Measurements from ENCODE around the gene ERP44.

ERP44 gene

GRCh38 chr9:99980598-99980997 is 118.2 kb downstream of the ERP44 start:
- TF ChIP-seq TAF1 (IDR thresholded peaks at IDR 0.05; ENCODE audit: borderline replicate concordance, low read depth, low read length): no peak
- TF ChIP-seq POLR2AphosphoS5 (IDR thresholded peaks at IDR 0.05; ENCODE audit: low read depth, low read length): no peak
- TF ChIP-seq POLR2A (IDR thresholded peaks at IDR 0.05; ENCODE audit: low read depth, low read length): no peak
- DNase-seq (ENCODE audit: insufficient read length) (no peak), FAIRE-seq (no peak)

DNA sequence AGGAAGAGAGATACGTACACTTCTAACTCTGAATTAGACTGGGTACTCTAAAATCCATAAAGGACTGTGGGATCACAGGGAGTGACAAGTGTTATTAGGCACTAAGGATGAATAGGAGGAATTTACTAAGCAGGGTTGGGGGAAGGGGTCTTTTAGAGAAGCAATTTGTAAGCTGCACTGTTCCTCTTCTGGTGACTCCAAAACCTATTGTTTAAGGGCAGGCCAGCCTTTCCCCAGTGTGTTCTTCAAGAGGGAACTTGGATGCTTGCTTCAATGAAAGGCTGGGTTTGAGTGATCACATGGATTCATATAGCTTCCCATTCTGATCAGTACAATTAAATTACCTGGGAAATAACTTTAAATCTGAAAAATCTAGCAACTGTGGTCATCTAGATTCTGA is 120.6 kb downstream of the ERP44 start:
- FAIRE-seq (no peak), DNase-seq (ENCODE audit: insufficient read length) (no peak)
- TF ChIP-seq POLR2A (IDR thresholded peaks at IDR 0.05; ENCODE audit: low read depth, low read length) (no peak), POLR2AphosphoS5 (IDR thresholded peaks at IDR 0.05; ENCODE audit: low read depth, low read length) (no peak), TAF1 (IDR thresholded peaks at IDR 0.05; ENCODE audit: borderline replicate concordance, low read depth, low read length) (no peak)

- FAIRE-seq (no peak), DNase-seq (ENCODE audit: insufficient read length) (no peak)
- TF ChIP-seq TAF1 (IDR thresholded peaks at IDR 0.05; ENCODE audit: borderline replicate concordance, low read depth, low read length) (no peak), POLR2A (IDR thresholded peaks at IDR 0.05; ENCODE audit: low read depth, low read length) (no peak), POLR2AphosphoS5 (IDR thresholded peaks at IDR 0.05; ENCODE audit: low read depth, low read length) (peak; percentile 40; the same call in 1 of the 2 replicates)
Observed at GRCh38 chr9:99977033-99977792, 121.6 kb downstream of the ERP44 start.

- DNase-seq (ENCODE audit: insufficient read length) (no peak), FAIRE-seq (no peak)
- no peak for TF ChIP-seq TAF1 (IDR thresholded peaks at IDR 0.05; ENCODE audit: borderline replicate concordance, low read depth, low read length)
- TF ChIP-seq POLR2AphosphoS5 (IDR thresholded peaks at IDR 0.05; ENCODE audit: low read depth, low read length): no peak
- TF ChIP-seq POLR2A (IDR thresholded peaks at IDR 0.05; ENCODE audit: low read depth, low read length): no peak
Observed at GRCh38 chr9:99973455-99973854, 125.3 kb downstream of the ERP44 start.

GRCh38 chr9:99971410-99971809 is 127.4 kb downstream of the ERP44 start:
- no peak for DNase-seq (ENCODE audit: insufficient read length)
- no peak for TF ChIP-seq POLR2AphosphoS5 (IDR thresholded peaks at IDR 0.05; ENCODE audit: low read depth, low read length)
- TF ChIP-seq POLR2A (IDR thresholded peaks at IDR 0.05; ENCODE audit: low read depth, low read length): no peak
- no peak for TF ChIP-seq TAF1 (IDR thresholded peaks at IDR 0.05; ENCODE audit: borderline replicate concordance, low read depth, low read length)
- no peak for FAIRE-seq

DNA sequence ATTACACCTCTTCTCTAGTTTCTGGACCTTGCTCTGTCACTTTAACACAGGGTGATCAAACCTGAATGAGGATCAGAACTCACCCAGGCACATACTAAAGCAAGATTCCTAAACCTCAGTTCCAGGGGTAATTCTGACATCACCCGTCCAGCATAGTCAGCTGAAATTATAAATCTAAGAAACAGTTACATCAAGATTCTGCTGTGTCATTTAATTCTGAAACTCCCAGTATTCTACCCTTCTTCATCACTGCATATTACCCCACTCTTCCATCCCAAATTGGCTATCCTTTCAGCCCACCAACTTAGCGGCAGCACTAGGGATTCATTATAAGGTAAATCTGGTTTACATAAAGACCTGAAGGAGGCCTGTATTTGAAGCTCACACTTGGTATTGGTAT is 128.3 kb downstream of the ERP44 start:
- no peak for DNase-seq (ENCODE audit: insufficient read length)
- FAIRE-seq: no peak
- TF ChIP-seq TAF1 (IDR thresholded peaks at IDR 0.05; ENCODE audit: borderline replicate concordance, low read depth, low read length) (no peak), POLR2A (IDR thresholded peaks at IDR 0.05; ENCODE audit: low read depth, low read length) (no peak), POLR2AphosphoS5 (IDR thresholded peaks at IDR 0.05; ENCODE audit: low read depth, low read length) (no peak)

DNA sequence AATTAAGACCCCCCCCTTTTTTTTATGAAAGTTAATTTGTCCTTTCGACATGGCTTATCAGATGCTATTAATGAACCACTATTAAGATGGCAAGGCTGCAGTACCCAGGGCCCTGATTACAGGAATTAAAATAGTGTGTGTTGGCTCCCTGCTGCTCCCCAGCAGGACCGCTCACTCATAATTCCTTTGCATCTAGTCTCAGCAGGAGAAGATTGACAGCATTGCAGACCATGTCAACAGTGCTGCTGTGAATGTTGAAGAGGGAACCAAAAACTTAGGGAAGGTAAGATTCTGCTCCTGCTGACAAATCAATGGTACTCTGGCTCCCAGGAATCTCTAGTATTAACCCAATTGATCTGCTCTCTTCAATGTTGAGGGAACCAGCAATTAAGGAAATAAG is 131.3 kb downstream of the ERP44 start:
- TF ChIP-seq POLR2AphosphoS5 (IDR thresholded peaks at IDR 0.05; ENCODE audit: low read depth, low read length) (no peak), POLR2A (IDR thresholded peaks at IDR 0.05; ENCODE audit: low read depth, low read length) (no peak), TAF1 (IDR thresholded peaks at IDR 0.05; ENCODE audit: borderline replicate concordance, low read depth, low read length) (no peak)
- FAIRE-seq (no peak), DNase-seq (ENCODE audit: insufficient read length) (no peak)

- TF ChIP-seq POLR2A (IDR thresholded peaks at IDR 0.05; ENCODE audit: low read depth, low read length) (no peak), TAF1 (IDR thresholded peaks at IDR 0.05; ENCODE audit: borderline replicate concordance, low read depth, low read length) (no peak), POLR2AphosphoS5 (IDR thresholded peaks at IDR 0.05; ENCODE audit: low read depth, low read length) (no peak)
- DNase-seq (ENCODE audit: insufficient read length) (no peak), FAIRE-seq (no peak)
Observed at GRCh38 chr9:99966716-99967115, 132.1 kb downstream of the ERP44 start.

GRCh38 chr9:99966001-99966400 is 132.8 kb downstream of the ERP44 start:
- FAIRE-seq (no peak), DNase-seq (ENCODE audit: insufficient read length) (no peak)
- no peak for TF ChIP-seq TAF1 (IDR thresholded peaks at IDR 0.05; ENCODE audit: borderline replicate concordance, low read depth, low read length)
- TF ChIP-seq POLR2AphosphoS5 (IDR thresholded peaks at IDR 0.05; ENCODE audit: low read depth, low read length): no peak
- no peak for TF ChIP-seq POLR2A (IDR thresholded peaks at IDR 0.05; ENCODE audit: low read depth, low read length)

DNA sequence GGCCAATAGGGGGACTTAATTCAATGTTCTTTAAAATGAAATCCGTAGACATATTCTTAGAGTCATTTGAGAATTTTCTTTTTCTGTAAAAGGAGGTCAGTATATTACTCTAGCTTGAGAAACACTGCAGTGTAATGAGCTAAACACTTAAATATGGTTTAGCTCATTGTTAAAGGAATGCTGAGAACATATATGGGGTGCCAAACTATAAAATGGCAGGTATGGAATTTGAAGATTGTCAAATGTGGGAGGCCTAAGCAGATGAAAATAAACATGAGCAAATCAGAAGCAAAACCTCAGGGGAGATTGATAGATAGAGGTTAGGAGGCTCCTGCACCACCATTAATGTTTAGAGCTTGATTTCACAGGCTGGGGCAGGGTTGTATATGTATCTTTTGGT is 134.5 kb downstream of the ERP44 start:
- FAIRE-seq (no peak), DNase-seq (ENCODE audit: insufficient read length) (no peak)
- no peak for TF ChIP-seq POLR2A (IDR thresholded peaks at IDR 0.05; ENCODE audit: low read depth, low read length)
- no peak for TF ChIP-seq TAF1 (IDR thresholded peaks at IDR 0.05; ENCODE audit: borderline replicate concordance, low read depth, low read length)
- TF ChIP-seq POLR2AphosphoS5 (IDR thresholded peaks at IDR 0.05; ENCODE audit: low read depth, low read length): no peak

GRCh38 chr9:99962680-99963261 is 136.0 kb downstream of the ERP44 start:
- FAIRE-seq: no peak

GRCh38 chr9:99955606-99956005 is 143.2 kb downstream of the ERP44 start:
- DNase-seq (ENCODE audit: insufficient read length): no peak
- peak; percentile 77 for FAIRE-seq
- no peak for TF ChIP-seq TAF1 (IDR thresholded peaks at IDR 0.05; ENCODE audit: borderline replicate concordance, low read depth, low read length)
- no peak for TF ChIP-seq POLR2A (IDR thresholded peaks at IDR 0.05; ENCODE audit: low read depth, low read length)
- no peak for TF ChIP-seq POLR2AphosphoS5 (IDR thresholded peaks at IDR 0.05; ENCODE audit: low read depth, low read length)

More at GRCh38 chr9:99962680-99963261, 136.0 kb downstream of the ERP44 start:
- TF ChIP-seq TAF1 (IDR thresholded peaks at IDR 0.05; ENCODE audit: borderline replicate concordance, low read depth, low read length) (no peak), POLR2AphosphoS5 (IDR thresholded peaks at IDR 0.05; ENCODE audit: low read depth, low read length) (no peak), POLR2A (IDR thresholded peaks at IDR 0.05; ENCODE audit: low read depth, low read length) (no peak)
- no peak for DNase-seq (ENCODE audit: insufficient read length)
